GM19043 (cell line): Measurements from ENCODE around the gene CLEC16A.
"Not testable (repeated sequence)": the region's sequence is repeated elsewhere in the genome, so short reads cannot be mapped to it uniquely, and the experiment has no call there.

Source experiments
- ATAC-seq: cut with Tn5 transposase; IDR thresholded peaks from one replicate; pipeline ENCODE4 v1.9.1; 2021; ENCODE audit warnings: low read depth; ENCODE audit not compliant: unreplicated experiment

CLEC16A gene

GRCh38 chr16:11205065-11205699, 260.8 kb downstream of the CLEC16A start:
- ATAC-seq = no peak

- ATAC-seq = no peak
Measured at GRCh38 chr16:11205754-11206581, 261.6 kb downstream of the CLEC16A start.

GRCh38 chr16:11207646-11208045, 263.3 kb downstream of the CLEC16A start:
- no peak for ATAC-seq

DNA sequence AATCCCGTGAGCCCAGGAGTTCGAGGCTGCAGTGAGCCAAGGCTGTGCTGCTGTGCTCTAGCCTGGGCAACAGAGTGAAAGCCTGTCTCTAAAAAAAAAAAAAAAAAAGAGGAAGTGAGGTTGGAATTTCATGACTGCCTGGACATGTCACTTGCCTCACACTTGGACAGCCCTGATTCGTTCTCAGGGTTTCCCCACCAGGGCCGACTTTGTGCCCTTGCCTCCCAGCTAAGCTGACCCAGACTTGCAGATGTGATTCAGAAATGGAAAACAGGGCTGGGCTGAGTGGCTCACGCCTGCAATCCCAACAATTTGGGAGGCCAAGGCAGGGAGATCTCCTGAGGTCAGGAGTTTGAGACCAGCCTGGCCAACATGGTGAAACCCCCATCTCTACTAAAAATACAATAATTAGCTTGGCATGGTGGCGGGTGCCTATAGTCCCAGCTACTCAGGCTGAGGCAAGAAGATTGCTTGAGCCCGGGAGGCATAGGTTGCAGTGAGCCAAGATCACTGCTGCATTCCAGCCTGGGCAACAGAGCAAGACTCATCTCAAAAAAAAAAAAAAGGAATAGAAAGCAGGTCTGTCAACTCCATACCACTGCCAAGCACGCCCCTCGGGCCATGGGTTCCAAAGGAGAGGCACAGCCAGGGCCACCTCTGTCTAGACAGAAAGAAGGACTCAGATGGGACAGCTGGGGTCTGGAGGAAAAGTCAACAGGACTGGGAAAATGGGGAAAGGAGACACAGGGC, 264.7 kb downstream of the CLEC16A start:
- no peak for ATAC-seq

DNA sequence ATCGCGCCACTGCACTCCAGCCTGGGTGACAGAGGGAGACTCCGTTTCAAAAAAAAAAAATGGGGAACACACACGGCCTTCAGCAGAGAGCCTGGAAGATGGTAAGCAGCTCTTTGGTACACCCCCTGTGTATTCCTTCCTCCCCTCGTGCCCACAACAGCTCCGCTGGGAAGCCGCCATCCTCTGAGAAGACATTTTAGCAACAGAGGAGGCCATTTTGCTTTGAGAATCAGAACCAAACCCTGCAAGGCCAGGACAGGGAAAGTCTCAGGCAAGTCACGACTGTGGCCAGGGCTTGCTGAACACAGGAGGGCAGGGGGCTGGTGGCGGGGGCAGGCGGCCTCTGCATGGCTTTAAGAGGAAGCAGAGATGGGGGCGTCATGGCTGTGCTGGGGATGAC, 265.9 kb downstream of the CLEC16A start:
- no peak for ATAC-seq

- no peak for ATAC-seq
Measured at GRCh38 chr16:11211061-11211976, 267.0 kb downstream of the CLEC16A start.

- ATAC-seq = no peak
Measured at GRCh38 chr16:11211977-11212797, 267.8 kb downstream of the CLEC16A start.

- no peak for ATAC-seq
Measured at GRCh38 chr16:11212798-11213196, 268.4 kb downstream of the CLEC16A start.

GRCh38 chr16:11213373-11213772, 269.0 kb downstream of the CLEC16A start:
- no peak for ATAC-seq

- no peak for ATAC-seq
Measured at GRCh38 chr16:11213799-11214198, 269.4 kb downstream of the CLEC16A start.

GRCh38 chr16:11215935-11216556, 271.7 kb downstream of the CLEC16A start:
- ATAC-seq = no peak

- no peak for ATAC-seq
Measured at GRCh38 chr16:11217651-11218603, 273.6 kb downstream of the CLEC16A start.

- ATAC-seq = no peak
Measured at GRCh38 chr16:11218604-11218962, 274.2 kb downstream of the CLEC16A start.

DNA sequence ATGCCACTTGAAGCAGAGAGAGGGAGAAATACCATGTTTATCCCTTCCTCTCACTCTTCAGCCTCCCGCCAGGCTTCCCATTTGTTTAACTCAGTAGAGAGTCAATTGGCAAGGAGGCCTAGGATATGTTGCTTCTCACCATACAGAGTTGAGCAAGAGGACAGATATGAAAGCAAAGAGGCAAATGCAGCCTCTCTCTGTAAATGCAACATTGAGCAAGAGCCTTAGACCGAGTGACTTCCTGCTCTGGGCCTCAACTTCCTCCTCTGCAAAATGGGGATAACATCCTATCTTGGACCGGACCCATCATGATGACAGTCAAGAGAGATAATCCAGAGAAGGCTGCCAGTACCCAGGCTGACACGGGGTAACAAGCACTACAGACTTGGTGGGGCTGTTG, 274.8 kb downstream of the CLEC16A start:
- no peak for ATAC-seq

GRCh38 chr16:11220507-11220906, 276.1 kb downstream of the CLEC16A start:
- not testable (repeated sequence) for ATAC-seq

GRCh38 chr16:11224096-11224893, 279.9 kb downstream of the CLEC16A start:
- ATAC-seq = peak; percentile 48
